Smooth muscle cell of the brain vasculature (primary cell): ENCODE measurements around the gene CATSPERB.
"Not testable (repeated sequence)": the region's sequence is repeated elsewhere in the genome, so short reads cannot be mapped to it uniquely, and the experiment has no call there.

Experiments
- DNase-seq: peaks from one replicate; pipeline ENCODE4 v3.0.0-alpha.2; 2012; ENCODE audit warnings: low read depth, low spot score

CATSPERB gene

GRCh38 chr14:91737619-91738018 is 5.7 kb upstream of the CATSPERB start:
- no peak for DNase-seq

- no peak for DNase-seq
Observed at GRCh38 chr14:91732859-91733477, 1.1 kb upstream of the CATSPERB start.

GRCh38 chr14:91732439-91732838 is 553 bp upstream of the CATSPERB start:
- no peak for DNase-seq

GRCh38 chr14:91731018-91731417 is 868 bp downstream of the CATSPERB start:
- no peak for DNase-seq

GRCh38 chr14:91729756-91730155 is 2.1 kb downstream of the CATSPERB start:
- no peak for DNase-seq

- DNase-seq: no peak
Observed at GRCh38 chr14:91728616-91729183, 3.2 kb downstream of the CATSPERB start.

GRCh38 chr14:91727121-91727520 is 4.8 kb downstream of the CATSPERB start:
- no peak for DNase-seq

GRCh38 chr14:91723501-91723900 is 8.4 kb downstream of the CATSPERB start:
- no peak for DNase-seq

- no peak for DNase-seq
Observed at GRCh38 chr14:91722386-91722785, 9.5 kb downstream of the CATSPERB start.

- DNase-seq: no peak
Observed at GRCh38 chr14:91719839-91720238, 12.0 kb downstream of the CATSPERB start.

- DNase-seq: no peak
Observed at GRCh38 chr14:91716999-91717398, 14.9 kb downstream of the CATSPERB start.

- no peak for DNase-seq
Observed at GRCh38 chr14:91714805-91715204, 17.1 kb downstream of the CATSPERB start.

- no peak for DNase-seq
Observed at GRCh38 chr14:91708795-91709194, 23.1 kb downstream of the CATSPERB start.

- no peak for DNase-seq
Observed at GRCh38 chr14:91706996-91707395, 24.9 kb downstream of the CATSPERB start.

- DNase-seq: no peak
Observed at GRCh38 chr14:91694643-91695042, 37.2 kb downstream of the CATSPERB start.

- no peak for DNase-seq
Observed at GRCh38 chr14:91693346-91693745, 38.5 kb downstream of the CATSPERB start.

GRCh38 chr14:91692075-91692474 is 39.8 kb downstream of the CATSPERB start:
- no peak for DNase-seq

- no peak for DNase-seq
Observed at GRCh38 chr14:91689608-91690007, 42.3 kb downstream of the CATSPERB start.

- not testable (repeated sequence) for DNase-seq
Observed at GRCh38 chr14:91687436-91687835, 44.5 kb downstream of the CATSPERB start.

GRCh38 chr14:91685600-91685999 is 46.3 kb downstream of the CATSPERB start:
- no peak for DNase-seq

GRCh38 chr14:91681893-91682563 is 49.9 kb downstream of the CATSPERB start:
- DNase-seq: no peak

GRCh38 chr14:91681118-91681517 is 50.8 kb downstream of the CATSPERB start:
- DNase-seq: no peak

GRCh38 chr14:91679273-91679672 is 52.6 kb downstream of the CATSPERB start:
- DNase-seq: no peak
